KOPT-K1 (cell line): Measurements from ENCODE around the gene SPP2.

Source experiments
- H3K27ac ChIP-seq: fragments of 200-600 bp; sonication (generic); 2 replicates; pipeline ENCODE4 v1.5.1; 2016; ENCODE audit warnings: antibody characterized with exemption, mild to moderate bottlenecking, low read depth, low read length; ENCODE audit not compliant: poor library complexity, severe bottlenecking
- H3K36me3 ChIP-seq: fragments of 200-600 bp; sonication (generic); 2 replicates; pipeline ENCODE4 v1.5.1; 2017; ENCODE audit warnings: antibody characterized with exemption, mild to moderate bottlenecking, low read length, moderate library complexity; ENCODE audit not compliant: insufficient read depth
- H3K9me3 ChIP-seq: fragments of 200-600 bp; sonication (generic); 2 replicates; pipeline ENCODE4 v1.5.1; 2017; ENCODE audit warnings: antibody characterized with exemption, low read length, mild to moderate bottlenecking; ENCODE audit not compliant: insufficient read depth, poor library complexity, severe bottlenecking

Gene SPP2

DNA sequence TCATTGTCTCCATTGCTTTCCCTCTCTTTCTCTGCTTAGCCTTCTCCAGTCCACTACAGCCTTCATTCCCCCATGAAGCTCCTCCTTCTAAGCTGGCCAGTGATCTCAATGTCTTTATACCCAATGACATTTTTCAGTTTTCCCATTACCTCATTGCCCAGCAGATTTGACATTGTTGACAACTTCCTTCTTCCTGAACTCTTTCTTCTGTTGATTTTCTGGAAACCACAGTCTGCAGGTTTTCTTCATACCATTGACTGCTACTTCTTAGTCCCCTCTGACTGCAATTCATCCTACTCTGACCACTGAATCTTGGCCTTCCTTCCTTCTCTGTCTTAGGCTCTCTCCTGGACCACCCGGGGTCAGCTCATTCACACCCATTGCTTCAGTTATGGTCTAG is 22.9 kb upstream of the SPP2 start:
- Histone ChIP-seq H3K27ac (no peak overlapping the region), H3K9me3 (peaks cover 3% of the 10 kb centered on the region), H3K36me3 (no peaks in the 10 kb centered on the region)

DNA sequence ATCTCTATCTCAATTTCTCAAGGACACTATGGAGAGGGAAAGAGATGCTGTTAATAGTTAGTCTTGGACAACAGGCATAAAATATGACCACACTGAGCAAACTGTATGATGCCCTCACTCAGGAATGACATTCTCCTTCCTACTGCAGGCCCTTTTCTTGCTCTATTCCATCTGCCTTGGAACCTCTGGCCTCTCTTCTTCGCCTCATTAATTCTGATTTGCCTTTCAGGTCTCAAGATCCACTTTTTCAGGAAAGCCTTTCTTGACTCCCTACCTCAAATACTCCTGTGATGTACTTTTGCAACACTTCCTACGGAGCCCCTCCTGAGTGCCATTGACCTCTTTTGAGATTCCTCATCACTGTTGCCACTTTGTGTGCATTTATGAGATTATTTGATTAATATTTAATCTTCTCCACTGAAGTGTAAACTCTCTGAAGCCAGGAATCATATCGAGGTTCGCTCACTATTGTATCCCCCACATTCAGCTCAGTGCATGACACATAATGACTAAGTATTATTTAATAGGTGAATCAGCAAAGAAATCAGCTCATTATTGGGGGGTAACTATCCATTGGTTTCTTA is 21.3 kb upstream of the SPP2 start:
- Histone ChIP-seq H3K9me3 (peaks cover 18% of the 10 kb centered on the region), H3K27ac (no peak overlapping the region), H3K36me3 (no peaks in the 10 kb centered on the region)

DNA sequence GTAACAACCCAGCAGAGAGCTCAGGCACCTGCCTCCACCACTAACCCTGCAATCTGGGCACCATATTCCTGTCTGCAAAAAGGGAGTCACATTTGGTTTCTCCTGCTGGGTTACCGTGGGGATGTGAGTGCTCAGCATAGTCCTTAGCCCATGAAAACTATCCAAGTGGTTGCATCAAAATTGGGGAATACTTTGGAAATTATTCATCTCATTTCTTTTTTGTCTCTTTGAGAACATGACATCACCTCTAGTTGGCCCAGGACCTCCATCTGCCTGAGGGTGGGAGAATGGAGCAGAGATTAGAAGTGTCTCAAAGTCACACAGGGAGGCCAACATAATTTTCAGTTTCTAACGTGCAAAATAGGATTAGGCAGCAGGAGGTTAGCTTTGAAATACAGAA is 19.3 kb upstream of the SPP2 start:
- Histone ChIP-seq H3K27ac (no peak overlapping the region), H3K9me3 (peaks cover 21% of the 10 kb centered on the region), H3K36me3 (no peaks in the 10 kb centered on the region)

DNA sequence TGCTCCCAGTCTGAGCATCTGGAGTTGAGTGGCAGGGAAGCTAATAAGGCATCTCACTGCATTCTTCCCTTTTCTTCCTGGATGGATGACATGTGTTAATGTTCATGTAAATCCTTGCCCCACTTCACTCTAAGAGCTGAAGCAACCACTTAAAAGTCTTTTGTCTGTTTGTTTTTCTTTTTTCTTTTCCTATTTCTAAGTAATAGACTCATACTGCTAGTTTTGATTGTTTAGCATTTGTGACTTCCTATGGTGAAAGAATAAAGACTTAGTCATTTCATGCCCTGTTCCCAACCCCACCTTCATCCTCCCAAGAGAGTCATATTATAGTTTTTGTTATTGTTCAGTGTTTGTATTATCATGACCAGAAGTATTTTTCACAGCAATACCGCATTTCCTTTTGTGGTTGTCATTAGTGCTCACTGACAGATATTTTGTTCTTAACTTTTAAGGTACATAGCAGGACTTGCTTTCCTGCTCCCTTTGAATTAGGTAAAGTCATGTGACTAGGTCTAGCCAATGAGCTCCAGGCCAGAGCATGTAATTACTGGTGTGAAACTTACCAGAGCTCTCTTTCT is 18.1 kb upstream of the SPP2 start:
- Histone ChIP-seq H3K27ac (no peak overlapping the region), H3K9me3 (peaks cover 21% of the 10 kb centered on the region), H3K36me3 (no peaks in the 10 kb centered on the region)

DNA sequence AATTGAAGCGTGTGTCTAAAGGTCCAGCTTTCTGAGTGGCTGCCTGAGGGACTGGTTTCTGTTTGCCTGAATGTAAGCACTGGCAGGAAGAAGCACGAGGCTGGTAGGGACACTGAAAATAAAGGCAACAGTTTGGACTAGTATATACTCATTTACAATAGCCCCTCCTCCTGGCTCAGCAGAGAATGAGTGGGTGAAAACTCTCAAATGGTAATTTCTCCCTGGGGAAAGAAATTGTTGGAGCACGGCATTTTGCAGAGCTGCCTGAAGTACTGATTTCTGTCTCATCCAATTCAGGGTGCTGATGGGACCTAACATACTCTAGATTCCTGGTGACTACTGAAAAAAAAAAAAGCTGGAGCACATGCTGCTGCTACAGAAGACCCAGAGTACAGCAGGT is 17.3 kb upstream of the SPP2 start:
- no peaks in the 10 kb centered on the region for H3K36me3 ChIP-seq
- no peak overlapping the region for H3K27ac ChIP-seq
- peaks cover 21% of the 10 kb centered on the region for H3K9me3 ChIP-seq

DNA sequence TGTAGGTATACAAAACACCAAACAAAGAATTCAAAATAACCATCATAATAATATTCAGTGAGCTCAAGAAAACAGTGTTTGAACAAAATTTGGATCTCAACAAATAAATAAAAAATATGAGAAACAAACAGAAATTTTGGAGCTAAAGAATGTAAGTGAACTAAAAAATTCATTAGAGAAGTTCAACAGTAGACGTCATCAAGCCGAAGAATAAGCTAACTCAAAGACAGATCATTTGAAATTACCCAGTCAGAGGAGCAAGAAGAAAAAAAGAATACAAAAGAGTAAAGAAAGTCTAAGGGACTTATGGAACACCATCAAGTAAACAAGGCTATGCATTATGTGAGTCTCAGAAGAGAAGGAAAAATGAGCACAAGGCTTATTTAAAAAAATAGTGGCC is 16.6 kb upstream of the SPP2 start:
- H3K27ac ChIP-seq = no peak overlapping the region
- H3K9me3 ChIP-seq = peaks cover 21% of the 10 kb centered on the region
- H3K36me3 ChIP-seq = no peaks in the 10 kb centered on the region

DNA sequence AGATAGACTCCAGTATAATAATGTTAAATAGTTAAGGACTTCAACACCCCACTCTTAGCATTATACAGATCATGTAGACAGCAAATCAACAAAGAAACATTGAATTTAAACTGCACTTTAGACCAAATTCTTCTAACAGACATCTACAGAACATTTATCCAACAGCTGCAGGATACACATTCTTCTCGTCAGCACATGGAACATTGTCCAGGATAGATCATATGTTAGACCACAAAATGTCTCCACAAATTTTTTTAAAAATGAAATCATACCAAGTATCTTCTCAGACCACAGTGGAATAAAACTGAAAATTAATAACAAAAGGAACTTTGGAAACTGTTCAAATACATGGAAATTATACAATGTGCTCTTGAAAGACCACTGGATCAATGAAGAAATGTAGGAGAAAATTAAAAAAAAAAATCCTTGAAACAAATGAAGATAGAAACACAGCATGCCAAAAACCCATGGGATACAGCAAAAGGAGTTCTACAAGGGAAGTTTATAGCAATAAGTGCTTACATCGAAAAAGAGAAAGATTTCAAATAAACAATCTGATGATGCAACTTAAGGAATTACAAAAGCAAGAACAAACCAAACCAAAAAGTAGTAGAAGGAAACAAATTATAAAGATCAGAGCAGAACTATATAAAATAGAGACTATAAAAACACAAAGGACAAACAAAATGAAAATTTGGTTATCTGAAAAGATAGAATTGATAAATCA is 12.3 kb upstream of the SPP2 start:
- no peaks in the 10 kb centered on the region for H3K36me3 ChIP-seq
- H3K27ac ChIP-seq = no peak overlapping the region
- H3K9me3 ChIP-seq = peaks cover 13% of the 10 kb centered on the region

DNA sequence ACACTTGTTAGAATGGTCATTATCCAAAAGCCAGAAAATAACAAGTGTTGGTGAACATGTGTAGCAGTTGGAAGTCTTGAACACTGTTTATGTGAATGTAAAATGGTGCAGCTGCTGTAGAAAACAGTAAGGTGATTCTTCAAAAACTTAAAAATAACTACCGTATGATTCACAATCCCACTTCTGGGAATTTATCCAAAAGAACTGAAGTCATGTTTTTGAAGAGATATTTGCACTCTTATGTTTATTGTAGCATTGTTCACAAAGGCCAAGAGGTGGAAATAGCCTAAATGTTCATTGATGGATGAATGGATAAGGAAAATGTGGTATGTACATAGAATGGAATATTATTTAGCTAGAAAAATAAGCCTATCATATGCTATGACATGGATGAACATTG is 6.3 kb upstream of the SPP2 start:
- no peak overlapping the region for H3K27ac ChIP-seq
- no peaks in the 10 kb centered on the region for H3K9me3 ChIP-seq
- no peaks in the 10 kb centered on the region for H3K36me3 ChIP-seq

DNA sequence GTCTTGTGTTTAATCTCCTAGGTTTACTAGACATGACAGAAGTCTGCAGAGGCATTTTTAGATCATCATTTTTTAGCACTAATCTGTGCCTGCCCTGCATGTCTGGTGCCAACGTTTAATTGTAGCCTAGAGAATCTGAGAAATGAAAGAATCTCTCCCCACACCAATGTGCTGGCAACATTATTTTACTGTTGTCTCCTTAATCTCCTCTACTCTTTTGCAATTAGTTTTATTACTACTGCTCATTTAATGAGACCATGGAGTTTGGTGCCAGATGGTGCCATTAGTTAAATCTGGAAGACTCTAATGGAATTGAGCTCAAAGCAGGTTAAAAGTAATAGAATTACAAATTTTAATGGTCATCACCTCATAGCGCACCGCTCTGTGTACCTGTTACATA is 4.0 kb upstream of the SPP2 start:
- Histone ChIP-seq H3K36me3 (no peaks in the 10 kb centered on the region), H3K9me3 (no peaks in the 10 kb centered on the region), H3K27ac (no peak overlapping the region)

DNA sequence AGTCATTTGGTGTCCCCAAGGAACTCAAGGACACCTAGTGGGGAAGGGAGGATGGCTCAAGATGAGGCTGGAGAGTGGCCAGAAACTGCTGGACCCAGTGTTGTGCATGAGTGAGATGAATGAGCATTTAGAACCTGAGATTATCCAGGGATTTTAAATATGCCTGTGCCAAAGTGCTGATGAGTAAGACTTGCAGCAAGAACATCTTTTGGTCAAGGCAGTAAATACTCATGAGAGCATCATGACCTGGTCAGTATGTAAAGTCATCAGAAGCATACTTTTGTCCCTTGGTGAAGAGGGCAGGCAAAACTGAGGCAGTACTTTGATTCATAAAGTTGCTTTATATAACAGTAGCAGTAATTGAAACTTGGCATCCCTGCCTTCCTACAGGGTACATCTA is 3.1 kb upstream of the SPP2 start:
- no peak overlapping the region for H3K27ac ChIP-seq
- no peaks in the 10 kb centered on the region for H3K36me3 ChIP-seq
- H3K9me3 ChIP-seq = no peaks in the 10 kb centered on the region

DNA sequence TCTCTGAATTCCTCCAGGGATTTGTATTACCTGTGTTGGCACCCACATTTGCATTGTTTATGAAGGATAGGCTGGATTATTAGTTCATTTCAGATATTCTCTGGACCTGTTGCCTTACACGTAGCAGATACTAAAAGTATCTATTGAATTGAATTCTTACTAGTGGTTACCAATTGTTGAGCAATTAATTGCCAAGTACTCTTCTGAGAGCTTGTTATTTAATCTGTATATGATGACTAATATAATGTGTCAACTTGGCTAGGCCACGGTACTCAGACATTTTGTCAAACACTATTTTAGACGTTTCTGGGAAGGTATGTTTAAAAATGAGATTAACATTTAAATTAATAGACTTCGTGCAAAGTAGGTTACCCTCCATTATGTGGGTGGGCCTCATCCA is 2.5 kb upstream of the SPP2 start:
- Histone ChIP-seq H3K27ac (no peak overlapping the region), H3K9me3 (no peaks in the 10 kb centered on the region), H3K36me3 (no peaks in the 10 kb centered on the region)

DNA sequence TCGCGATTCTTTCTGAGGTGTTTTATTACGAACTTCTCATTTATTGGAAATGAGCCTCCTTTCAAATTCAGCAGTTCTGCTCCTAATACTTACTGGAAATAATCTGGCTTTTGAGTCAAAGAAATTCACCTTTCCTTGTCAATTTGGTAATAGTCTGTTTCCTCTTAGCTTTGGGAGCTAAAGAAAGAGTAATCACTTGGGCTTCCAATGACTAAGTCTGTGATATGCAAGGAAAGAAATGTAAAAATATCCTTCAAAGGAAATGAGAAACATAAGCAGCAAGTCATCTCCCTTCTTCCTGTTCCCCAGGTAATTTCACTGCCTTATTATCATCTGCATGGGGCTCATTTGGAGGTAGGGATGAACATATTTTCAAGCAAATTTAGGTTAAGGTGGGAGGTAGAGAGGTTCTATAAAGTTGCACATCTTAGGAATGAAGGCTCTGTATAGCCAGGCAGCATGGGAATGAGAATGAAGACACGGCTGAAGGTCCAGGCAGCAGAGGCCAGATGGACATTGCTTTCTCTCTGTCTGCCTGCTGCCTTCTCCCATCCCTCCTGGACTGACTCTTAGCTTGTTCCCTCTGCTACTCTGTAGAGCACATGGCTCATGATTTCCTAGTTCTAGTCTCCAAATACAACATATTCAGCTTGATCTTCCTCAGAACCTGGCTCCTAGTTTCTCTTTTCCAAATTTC is 1.0 kb downstream of the SPP2 start:
- H3K9me3 ChIP-seq = no peaks in the 10 kb centered on the region
- H3K36me3 ChIP-seq = no peaks in the 10 kb centered on the region
- H3K27ac ChIP-seq = no peak overlapping the region

DNA sequence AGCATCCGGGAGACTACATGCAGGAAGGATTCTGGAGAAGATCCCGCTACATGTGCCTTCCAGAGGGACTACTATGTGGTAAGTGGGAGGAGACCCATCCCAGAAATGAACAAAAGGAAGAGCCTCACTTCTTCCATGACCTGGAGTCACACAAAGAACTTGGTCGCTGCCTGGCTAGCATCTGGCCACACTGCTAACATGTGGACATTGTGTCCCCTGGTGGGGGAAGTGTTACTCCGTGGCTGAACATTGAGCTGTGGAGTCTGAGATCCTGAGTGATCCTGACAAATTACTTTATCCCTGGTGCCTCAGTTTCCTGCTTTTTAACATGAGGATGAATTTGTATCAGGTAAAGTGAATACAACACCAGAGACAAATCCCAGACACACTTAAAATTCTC is 8.4 kb downstream of the SPP2 start:
- Histone ChIP-seq H3K27ac (no peak overlapping the region), H3K36me3 (no peaks in the 10 kb centered on the region), H3K9me3 (peaks cover 5% of the 10 kb centered on the region)

DNA sequence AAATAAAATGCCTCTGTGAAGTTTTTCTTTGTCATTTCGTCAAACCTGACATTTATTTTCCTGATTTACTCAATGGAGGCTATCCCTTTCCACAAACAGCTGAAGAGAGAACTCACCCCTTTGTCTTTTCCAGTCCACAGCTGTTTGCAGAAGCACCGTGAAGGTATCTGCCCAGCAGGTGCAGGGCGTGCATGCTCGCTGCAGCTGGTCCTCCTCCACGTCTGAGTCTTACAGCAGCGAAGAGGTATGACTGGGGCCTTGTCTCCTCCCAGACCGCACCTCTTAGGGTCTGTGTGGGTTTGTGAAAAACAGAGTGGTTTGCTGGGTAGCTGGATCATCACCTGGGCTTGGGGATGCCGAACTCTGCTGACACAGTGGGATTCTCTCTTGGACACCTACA is 9.7 kb downstream of the SPP2 start:
- Histone ChIP-seq H3K36me3 (no peaks in the 10 kb centered on the region), H3K27ac (no peak overlapping the region)

DNA sequence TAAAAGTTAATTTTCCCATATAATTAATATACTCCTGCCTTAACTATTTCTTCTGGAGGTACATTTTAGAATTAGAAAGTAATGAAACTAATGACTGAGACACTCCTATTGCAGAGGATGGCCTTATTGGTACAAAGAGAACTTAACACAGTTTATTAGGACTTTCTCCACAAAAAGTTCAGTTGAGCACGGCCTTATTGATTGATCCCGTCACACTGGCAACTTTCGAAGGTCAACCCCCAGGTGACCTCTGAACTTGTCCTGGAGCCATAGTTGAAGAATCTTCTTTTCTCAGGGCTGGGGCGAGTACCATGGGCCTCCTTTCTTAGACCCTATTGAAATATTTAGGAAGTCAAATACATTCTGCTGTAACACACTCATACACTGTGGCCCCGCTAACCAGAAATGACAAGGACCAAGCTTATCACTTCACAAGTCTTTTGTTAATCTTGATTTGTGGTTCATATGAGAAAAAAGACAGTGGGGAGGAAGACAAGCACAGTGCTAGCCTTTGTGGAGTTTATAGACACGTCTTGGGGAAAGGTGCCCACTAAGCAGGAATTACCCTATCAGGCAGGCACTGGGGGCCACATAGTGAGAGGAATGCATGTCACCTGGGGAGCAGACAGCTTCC is 11.2 kb downstream of the SPP2 start:
- no peaks in the 10 kb centered on the region for H3K36me3 ChIP-seq
- peaks cover 5% of the 10 kb centered on the region for H3K9me3 ChIP-seq
- no peak overlapping the region for H3K27ac ChIP-seq

More for the DNA sequence above, 9.7 kb downstream of the SPP2 start:
- H3K9me3 ChIP-seq = peaks cover 5% of the 10 kb centered on the region
